H1 (cell line): ENCODE measurements around the gene PXDC1. TPM values are rescaled to one million over a fixed set of nuclear protein-coding genes. Genes with fewer than 3 reads are reported as not detected.

Source experiments
- CTCF ChIA-PET: fragments of 300-600 bp; sonication (Branson Sonifier 250); formaldehyde crosslinking; loops from one replicate; lab custom pipeline; 2021; ENCODE audit not compliant: partially characterized antibody; lab: Charles Lee
- POLR2A ChIA-PET: fragments of 300-600 bp; sonication (Branson Sonifier 250); formaldehyde crosslinking; loops from one replicate; lab custom pipeline; 2021; ENCODE audit warnings: inconsistent platforms; ENCODE audit not compliant: partially characterized antibody; lab: Charles Lee
- DNase-seq, 2 experiments: peaks; one replicate each; pipeline versions ENCODE4 v3.0.0 to v3.0.0-alpha.2; 2010 to 2022; ENCODE audit warnings: low spot score in 2 of 2, low read depth in 1 of 2, mixed read lengths in 1 of 2
- FAIRE-seq: peaks from 2 replicates; lab custom pipeline; 2011; peaks lifted over from hg19 to GRCh38; lab: Jason Lieb, UNC
- H2AFZ ChIP-seq: 2 replicates; pipeline ENCODE4 v1.8.1; 2012; ENCODE audit warnings: low read length, inconsistent platforms
- H2AK5ac ChIP-seq: 2 replicates; pipeline ENCODE4 v1.6.1; 2013; ENCODE audit warnings: low read depth, low read length
- H2BK120ac ChIP-seq: replicated peaks from 2 replicates; pipeline ENCODE3; 2013; ENCODE audit warnings: low read depth, low read length, inconsistent platforms
- H2BK12ac ChIP-seq: 2 replicates; pipeline ENCODE4 v1.6.1; 2013; ENCODE audit warnings: low read depth, low read length
- H2BK15ac ChIP-seq: 2 replicates; pipeline ENCODE4 v1.6.1; 2013; ENCODE audit warnings: low read length
- H2BK20ac ChIP-seq: 2 replicates; pipeline ENCODE4 v1.6.1; 2013; ENCODE audit warnings: low read length
- H2BK5ac ChIP-seq: 2 replicates; pipeline ENCODE4 v1.6.1; 2013; ENCODE audit warnings: low read depth, low read length
- H3K14ac ChIP-seq: 2 replicates; pipeline ENCODE4 v1.6.1; 2013; ENCODE audit warnings: inconsistent platforms; ENCODE audit not compliant: insufficient read length
- H3K18ac ChIP-seq: 2 replicates; pipeline ENCODE4 v1.6.1; 2013; ENCODE audit warnings: low read length; ENCODE audit errors: extremely low read depth
- H3K23ac ChIP-seq: 2 replicates; pipeline ENCODE4 v1.6.1; 2013; ENCODE audit warnings: inconsistent platforms; ENCODE audit not compliant: insufficient read length
- H3K23me2 ChIP-seq: 2 replicates; pipeline ENCODE4 v1.6.1; 2013; ENCODE audit warnings: low read depth, low read length
- H3K27ac ChIP-seq: 2 replicates; pipeline ENCODE4 v1.6.1; 2011; ENCODE audit warnings: low read depth, low read length, inconsistent platforms
- H3K27me3 ChIP-seq, 4 experiments: replicated peaks in 1 of 4; 1 replicate in 1 of 4; 2 replicates in 3 of 4; pipeline versions ENCODE4 v1.6.1 to v1.8.1; 2011 to 2013; ENCODE audit warnings: low read length in 3 of 4, mild to moderate bottlenecking in 3 of 4, inconsistent platforms in 2 of 4, mixed read lengths in 2 of 4, moderate library complexity in 1 of 4; ENCODE audit not compliant: control insufficient read depth in 3 of 4, insufficient read depth in 3 of 4; ENCODE audit errors: extremely low read depth in 1 of 4
- H3K36me3 ChIP-seq, 4 experiments: 2 replicates each; pipeline versions ENCODE4 v1.6.1 to v1.8.1; 2011 to 2013; ENCODE audit warnings: mild to moderate bottlenecking in 4 of 4, low read length in 3 of 4, moderate library complexity in 2 of 4, control low read depth in 1 of 4, inconsistent platforms in 1 of 4; ENCODE audit not compliant: insufficient read depth in 4 of 4, control insufficient read depth in 2 of 4
- H3K4ac ChIP-seq: replicated peaks from 2 replicates; pipeline ENCODE3; 2013; ENCODE audit warnings: low read length, low read depth, mixed read lengths, inconsistent platforms; ENCODE audit not compliant: insufficient read length
- H3K4me1 ChIP-seq, 4 experiments: replicated peaks in 1 of 4; 1 replicate in 1 of 4; 2 replicates in 3 of 4; pipeline versions ENCODE4 v1.6.1 to v1.8.1; 2011 to 2013; ENCODE audit warnings: low read length in 3 of 4, inconsistent platforms in 2 of 4, mixed read lengths in 1 of 4; ENCODE audit not compliant: insufficient read depth in 4 of 4, control insufficient read depth in 3 of 4
- H3K4me2 ChIP-seq, 2 experiments: 2 replicates each; pipeline versions ENCODE4 v1.6.1 to v1.8.1; 2011 to 2013; ENCODE audit warnings: low read depth in 2 of 2, low read length in 2 of 2, control low read depth in 1 of 2, inconsistent platforms in 1 of 2, mild to moderate bottlenecking in 1 of 2; ENCODE audit not compliant: insufficient read depth in 1 of 2
- H3K4me3 ChIP-seq, 4 experiments: fragments of 200-600, 300-600 bp in 1 of 4; sonication (generic), shearing (Covaris generic), sonication (Bioruptor Twin) in 1 of 4; 2 replicates each; pipeline versions ENCODE4 v1.5.1 to v1.8.1; 2011 to 2016; ENCODE audit warnings: low read length in 4 of 4, low read depth in 3 of 4, control low read depth in 2 of 4, inconsistent platforms in 2 of 4, mild to moderate bottlenecking in 2 of 4, mixed read lengths in 1 of 4, moderate library complexity in 1 of 4; ENCODE audit not compliant: insufficient read depth in 2 of 4; ENCODE audit errors: extremely low read depth in 1 of 4
- H3K56ac ChIP-seq: replicated peaks from 2 replicates; pipeline ENCODE3; 2013; ENCODE audit warnings: low read depth, mild to moderate bottlenecking, mixed read lengths, low read length, inconsistent platforms; ENCODE audit not compliant: insufficient read length
- H3K79me1 ChIP-seq: 2 replicates; pipeline ENCODE4 v1.6.1; 2013; ENCODE audit warnings: low read depth, low read length, control low read depth
- H3K79me2 ChIP-seq, 2 experiments: 2 replicates each; pipeline versions ENCODE4 v1.6.1 to v1.8.1; 2012 to 2013; ENCODE audit warnings: low read length in 2 of 2, mild to moderate bottlenecking in 2 of 2, inconsistent platforms in 1 of 2; ENCODE audit not compliant: insufficient read depth in 2 of 2, control insufficient read depth in 1 of 2
- H3K9ac ChIP-seq, 4 experiments: replicated peaks in 1 of 4; 1 replicate in 1 of 4; 2 replicates in 3 of 4; pipeline versions ENCODE4 v1.6.1 to v1.8.1; 2011 to 2013; ENCODE audit warnings: low read depth in 3 of 4, low read length in 3 of 4, control low read depth in 2 of 4, mild to moderate bottlenecking in 2 of 4, moderate library complexity in 2 of 4, inconsistent platforms in 1 of 4; ENCODE audit errors: extremely low read depth in 1 of 4
- H3K9me3 ChIP-seq, 2 experiments: 2 replicates each; pipeline versions ENCODE4 v1.6.1 to v1.8.1; 2012 to 2013; ENCODE audit warnings: mild to moderate bottlenecking in 2 of 2, moderate library complexity in 2 of 2, control low read depth in 1 of 2, inconsistent platforms in 1 of 2, low read depth in 1 of 2, low read length in 1 of 2, mixed read lengths in 1 of 2; ENCODE audit not compliant: insufficient read depth in 2 of 2
- H4K20me1 ChIP-seq, 2 experiments: replicated peaks in 1 of 2; 2 replicates each; pipeline versions ENCODE3 to v1.8.1; 2011 to 2013; ENCODE audit warnings: inconsistent platforms in 2 of 2, low read length in 2 of 2, mild to moderate bottlenecking in 1 of 2; ENCODE audit not compliant: insufficient read depth in 2 of 2, control insufficient read depth in 1 of 2
- H4K5ac ChIP-seq: 2 replicates; pipeline ENCODE4 v1.6.1; 2013; ENCODE audit warnings: low read length, low read depth, mixed read lengths, inconsistent platforms; ENCODE audit not compliant: insufficient read length
- H4K8ac ChIP-seq: 2 replicates; pipeline ENCODE4 v1.8.0; 2013; ENCODE audit warnings: mild to moderate bottlenecking, moderate library complexity, low read length, inconsistent platforms; ENCODE audit not compliant: insufficient read depth; ENCODE audit errors: extremely low read depth
- H4K91ac ChIP-seq: replicated peaks from 2 replicates; pipeline ENCODE3; 2013; ENCODE audit warnings: low read length, mixed read lengths, inconsistent platforms; ENCODE audit not compliant: insufficient read length
- CBX5 ChIP-seq: fragments of 300-800, 300-1000 bp; sonication (generic); IDR thresholded peaks from 2 replicates; pipeline ENCODE4 v1.7.1; 2016; ENCODE audit warnings: antibody characterized with exemption, low read length, low read depth
- GABPA ChIP-seq: IDR thresholded peaks from 2 replicates; pipeline ENCODE4 v1.6.1; 2011; ENCODE audit warnings: mild to moderate bottlenecking, low read length, moderate library complexity, borderline replicate concordance; ENCODE audit not compliant: insufficient read depth
- YY1 ChIP-seq: IDR thresholded peaks from 2 replicates; pipeline ENCODE4 v1.6.1; 2011; ENCODE audit warnings: low read depth, mild to moderate bottlenecking, low read length
- WGBS, 2 experiments: shearing (Covaris generic) in 1 of 2; methylation state at CpG; one replicate each; pipeline versions ENCODE4 v1.1.6 to v1.1.7; 2013 to 2015; ENCODE audit warnings: low lambda C conversion rate in 2 of 2, mixed read lengths in 2 of 2, inconsistent platforms in 1 of 2, low coverage in 1 of 2, missing lambda C conversion rate in 1 of 2; ENCODE audit not compliant: insufficient replicate concordance in 2 of 2, insufficient coverage in 1 of 2, insufficient read length in 1 of 2; ENCODE audit errors: extremely low coverage in 1 of 2, missing lambda C conversion rate in 1 of 2; 5-methylcytosine and 5-hydroxymethylcytosine counted together
- polyA plus RNA-seq, 7 experiments: library from polyadenylated mRNA; depleted of rRNA in 3 of 7; stranded (reverse) in 5 of 7; unstranded in 2 of 7; fragments of >200 nt in 5 of 7; fragments of 200-250 nt in 2 of 7; gene quantifications; 1 replicate in 5 of 7; 2 replicates in 1 of 7; 4 replicates in 1 of 7; pipeline versions ENCODE4 v1.2.1 to v1.2.3, GENCODE V29; 2011 to 2013; ENCODE audit warnings: missing spikeins in 2 of 7, mixed read lengths in 2 of 7
- total RNA-seq: library from RNA; stranded (reverse); fragmentation: NEBNext Ultra II Directional; extraction: Animal tissue kit (Norgen Biotek cat#: 25700); gene quantifications from 2 replicates; pipeline ENCODE4 v1.2.1, GENCODE V29; 2021

Gene PXDC1
- total and polyA plus RNA-seq, 2 of the 8 experiments (the other 6 are each of a cell fraction or from before 2014, with no cell fraction given) = 1.7 to 2.0 TPM

- H3K36me3 ChIP-seq = no peaks in the 10 kb centered on the region
- no peaks in the 10 kb centered on the region for H4K20me1 ChIP-seq
- CTCF ChIA-PET = interaction anchor here (0.9 to 1.4 kb wide), 2 partner anchors 12 to 41 kb away, joined by 3 to 5 read pairs; no protein-coding TSS in a partner anchor
- H3K18ac ChIP-seq = no peak overlapping the region
- no peak overlapping the region for H3K4me2 ChIP-seq
- H4K91ac ChIP-seq = no peak overlapping the region
- no peak overlapping the region for H2AFZ ChIP-seq
- H3K4me3 ChIP-seq = no peak overlapping the region
- no peaks in the 10 kb centered on the region for H3K79me1 ChIP-seq
- no peak overlapping the region for H3K27ac ChIP-seq
- no peak overlapping the region for H2BK5ac ChIP-seq
- no peak overlapping the region for H3K4ac ChIP-seq
- POLR2A ChIA-PET = no interaction called here
- H2BK120ac ChIP-seq = no peak overlapping the region
- H2AK5ac ChIP-seq = no peak overlapping the region
- no peak overlapping the region for H2BK12ac ChIP-seq
- no peaks in the 10 kb centered on the region for H3K23me2 ChIP-seq
- H4K5ac ChIP-seq = no peak overlapping the region
- H3K56ac ChIP-seq = no peak overlapping the region
- no peak overlapping the region for H3K14ac ChIP-seq
- 83% methylated on average over 2 of the region's 2 CpGs; no CpG with 5 or more reads in 1 of the 2 experiments for WGBS, 2 experiments
- H3K27me3 ChIP-seq = no peaks in the 10 kb centered on the region; a peak in 3 of 7 replicates
- H3K9ac ChIP-seq = no peak overlapping the region; a peak in 1 of 7 replicates
- no peaks in the 10 kb centered on the region for H3K79me2 ChIP-seq
- H2BK20ac ChIP-seq = no peak overlapping the region
- no peaks in the 10 kb centered on the region for H3K9me3 ChIP-seq
- H3K4me1 ChIP-seq = peaks cover 1 to 10% (median 6%) of the 10 kb centered on the region in 4 experiments; a peak in 6 of 7 replicates
- DNase-seq (no peak), FAIRE-seq (no peak)
- H3K23ac ChIP-seq = no peak overlapping the region
- no peak overlapping the region for H4K8ac ChIP-seq
- no peak overlapping the region for H2BK15ac ChIP-seq
- TF ChIP-seq CBX5 (no peak), GABPA (no peak), YY1 (no peak)
Observed at GRCh38 chr6:3796719-3797041, 45.2 kb upstream of the PXDC1 start.
